Thoracic aorta (tissue), 2 donors: ENCODE measurements around the gene EZH1. TPM values are rescaled to one million over a fixed set of nuclear protein-coding genes. Genes with fewer than 3 reads are reported as not detected.
"Not testable (repeated sequence)": the region's sequence is repeated elsewhere in the genome, so short reads cannot be mapped to it uniquely, and the experiment has no call there.

Experiments
- ATAC-seq: fragments of 150-250 bp; one replicate; pipeline ENCODE4 v1.8.0; 2017; ENCODE audit warnings: low read depth; ENCODE audit not compliant: insufficient number of reproducible peaks, low FRiP score
- DNase-seq: peaks from one replicate; pipeline ENCODE4 v3.0.0-alpha.2; 2020; ENCODE audit warnings: low spot score
- H3K27ac ChIP-seq, 2 donors: fragments of 200-600 bp; sonication (generic); 1 replicate in 1 of 2; 2 replicates in 1 of 2; pipeline ENCODE4 v1.5.1; 2016; ENCODE audit warnings: mild to moderate bottlenecking in 2 of 2, moderate library complexity in 2 of 2
- H3K27me3 ChIP-seq: fragments of 200-600 bp; sonication (generic); replicated peaks from 2 replicates; pipeline ENCODE4 v1.6.0; 2016; ENCODE audit warnings: mild to moderate bottlenecking; ENCODE audit not compliant: insufficient read depth
- H3K36me3 ChIP-seq: fragments of 200-600 bp; sonication (generic); one replicate; pipeline ENCODE4 v1.5.1; 2016
- H3K4me1 ChIP-seq, 2 donors: fragments of 200-600 bp; sonication (generic); 1 replicate in 1 of 2; 2 replicates in 1 of 2; pipeline versions ENCODE4 v1.5.1 to v1.6.0; 2016; ENCODE audit warnings: low read depth in 2 of 2, mild to moderate bottlenecking in 1 of 2; ENCODE audit not compliant: control insufficient read depth in 1 of 2
- H3K4me3 ChIP-seq: fragments of 200-600 bp; sonication (generic); 2 replicates; pipeline ENCODE4 v1.5.1; 2016; ENCODE audit warnings: mild to moderate bottlenecking
- H3K9me3 ChIP-seq: fragments of 200-600 bp; sonication (generic); 2 replicates; pipeline ENCODE4 v1.5.1; 2016
- CTCF ChIP-seq: fragments of 200-600 bp; sonication (generic); IDR thresholded peaks from one replicate; pipeline ENCODE4 v1.5.1; 2019; ENCODE audit warnings: antibody characterized with exemption
- total RNA-seq, 2 donors: library from RNA; depleted of rRNA; stranded (reverse); fragments of >200 nt; gene quantifications; one replicate each; pipeline versions ENCODE4 v1.1.0 to v1.2.3, GENCODE V29; 2016

EZH1 gene
- total RNA-seq, 2 donors from 2014 or later = 66.3 to 75.2 TPM

DNA sequence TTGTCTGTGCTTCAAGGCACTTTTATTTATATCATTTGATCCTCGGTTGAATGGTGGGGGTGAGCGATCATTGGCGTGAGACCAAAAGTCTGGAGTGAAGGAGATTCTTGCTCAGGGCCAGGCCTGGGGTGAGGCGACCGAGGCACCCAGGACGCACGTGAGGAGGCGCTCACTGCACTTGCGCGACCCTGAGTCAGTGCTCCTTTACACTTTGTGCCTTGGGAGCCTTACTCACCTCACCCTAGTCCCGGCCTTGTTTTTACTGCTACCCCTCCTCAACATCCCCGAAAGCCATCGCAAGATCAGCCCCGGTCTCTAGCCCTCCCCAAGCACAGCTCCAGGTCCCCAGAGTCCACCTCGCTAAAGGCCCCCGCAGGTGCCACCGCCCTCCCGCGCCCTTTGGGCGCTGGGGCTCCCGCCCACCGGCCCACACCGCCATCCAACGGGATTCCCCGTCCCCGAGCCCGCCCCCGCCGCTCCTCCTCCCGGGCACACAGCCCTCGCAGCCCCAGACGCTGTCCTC lies 496 bp downstream of the EZH1 start:
- Histone ChIP-seq H3K4me1 (peaks cover 6 to 13% of the 10 kb centered on the region in 2 donors), H3K27ac (peak overlapping the region; percentile 89 to 93), H3K36me3 (no peaks in the 10 kb centered on the region), H3K4me3 (peak overlapping the region; percentile 93), H3K9me3 (no peaks in the 10 kb centered on the region), H3K27me3 (no peaks in the 10 kb centered on the region)
- ATAC-seq (peak; percentile 57), DNase-seq (peak; percentile 28)
- TF ChIP-seq CTCF = no peak

- TF ChIP-seq CTCF = no peak
- Histone ChIP-seq H3K27me3 (no peaks in the 10 kb centered on the region), H3K36me3 (no peaks in the 10 kb centered on the region), H3K27ac (peak overlapping the region; percentile 89 to 93), H3K4me3 (peak overlapping the region; percentile 93), H3K9me3 (no peaks in the 10 kb centered on the region), H3K4me1 (peaks cover 6 to 13% of the 10 kb centered on the region in 2 donors)
- ATAC-seq (no peak), DNase-seq (no peak)
These were observed 1.1 kb downstream of the EZH1 start for GRCh38 chr17:42743595-42744282.

GRCh38 chr17:42742916-42743315 lies 1.9 kb downstream of the EZH1 start:
- not testable (repeated sequence) for H3K4me3 ChIP-seq, DNase-seq, H3K36me3 ChIP-seq, H3K27me3 ChIP-seq, H3K27ac ChIP-seq, ATAC-seq, H3K9me3 ChIP-seq
- peaks cover 6 to 13% of the 10 kb centered on the region in 2 donors for H3K4me1 ChIP-seq

GRCh38 chr17:42740699-42741098 lies 4.1 kb downstream of the EZH1 start:
- Histone ChIP-seq H3K9me3 (no peaks in the 10 kb centered on the region), H3K4me3 (no peak overlapping the region), H3K4me1 (peaks cover 6 to 13% of the 10 kb centered on the region in 2 donors), H3K36me3 (no peaks in the 10 kb centered on the region), H3K27me3 (no peaks in the 10 kb centered on the region), H3K27ac (no peak overlapping the region)
- ATAC-seq (no peak), DNase-seq (no peak)
- TF ChIP-seq CTCF = no peak

- Histone ChIP-seq H3K27me3 (no peaks in the 10 kb centered on the region), H3K36me3 (peaks cover 60% of the 10 kb centered on the region), H3K9me3 (no peaks in the 10 kb centered on the region), H3K4me3 (no peak overlapping the region), H3K4me1 (no peaks in the 10 kb centered on the region), H3K27ac (no peak overlapping the region)
- ATAC-seq (no peak), DNase-seq (no peak)
- TF ChIP-seq CTCF = no peak
These were observed 19.7 kb downstream of the EZH1 start for GRCh38 chr17:42725143-42725542.
